Thoracic aorta (tissue), 2 donors: ENCODE data around the gene RELB. TPM values are rescaled to one million over a fixed set of nuclear protein-coding genes. Genes with fewer than 3 reads are reported as not detected.
"Not testable (repeated sequence)": the region's sequence is repeated elsewhere in the genome, so short reads cannot be mapped to it uniquely, and the experiment has no call there.

Experiments
- ATAC-seq: fragments of 150-250 bp; one replicate; pipeline ENCODE4 v1.8.0; 2017; ENCODE audit warnings: low read depth; ENCODE audit not compliant: insufficient number of reproducible peaks, low FRiP score
- DNase-seq: peaks from one replicate; pipeline ENCODE4 v3.0.0-alpha.2; 2020; ENCODE audit warnings: low spot score
- H3K27ac ChIP-seq, 2 donors: fragments of 200-600 bp; sonication (generic); 1 replicate in 1 of 2; 2 replicates in 1 of 2; pipeline ENCODE4 v1.5.1; 2016; ENCODE audit warnings: mild to moderate bottlenecking in 2 of 2, moderate library complexity in 2 of 2
- H3K27me3 ChIP-seq: fragments of 200-600 bp; sonication (generic); replicated peaks from 2 replicates; pipeline ENCODE4 v1.6.0; 2016; ENCODE audit warnings: mild to moderate bottlenecking; ENCODE audit not compliant: insufficient read depth
- H3K36me3 ChIP-seq: fragments of 200-600 bp; sonication (generic); one replicate; pipeline ENCODE4 v1.5.1; 2016
- H3K4me1 ChIP-seq, 2 donors: fragments of 200-600 bp; sonication (generic); 1 replicate in 1 of 2; 2 replicates in 1 of 2; pipeline versions ENCODE4 v1.5.1 to v1.6.0; 2016; ENCODE audit warnings: low read depth in 2 of 2, mild to moderate bottlenecking in 1 of 2; ENCODE audit not compliant: control insufficient read depth in 1 of 2
- H3K4me3 ChIP-seq: fragments of 200-600 bp; sonication (generic); 2 replicates; pipeline ENCODE4 v1.5.1; 2016; ENCODE audit warnings: mild to moderate bottlenecking
- H3K9me3 ChIP-seq: fragments of 200-600 bp; sonication (generic); 2 replicates; pipeline ENCODE4 v1.5.1; 2016
- total RNA-seq, 2 donors: library from RNA; depleted of rRNA; stranded (reverse); fragments of >200 nt; gene quantifications; one replicate each; pipeline versions ENCODE4 v1.1.0 to v1.2.3, GENCODE V29; 2016
- TF ChIP-seq, protein P1 (sequence below): fragments of 200-600 bp; sonication (generic); IDR thresholded peaks from one replicate; pipeline ENCODE4 v1.5.1; 2019; ENCODE audit warnings: antibody characterized with exemption

The RELB gene
- total RNA-seq, 2 donors from 2014 or later: 20.6 to 38.6 TPM

DNA sequence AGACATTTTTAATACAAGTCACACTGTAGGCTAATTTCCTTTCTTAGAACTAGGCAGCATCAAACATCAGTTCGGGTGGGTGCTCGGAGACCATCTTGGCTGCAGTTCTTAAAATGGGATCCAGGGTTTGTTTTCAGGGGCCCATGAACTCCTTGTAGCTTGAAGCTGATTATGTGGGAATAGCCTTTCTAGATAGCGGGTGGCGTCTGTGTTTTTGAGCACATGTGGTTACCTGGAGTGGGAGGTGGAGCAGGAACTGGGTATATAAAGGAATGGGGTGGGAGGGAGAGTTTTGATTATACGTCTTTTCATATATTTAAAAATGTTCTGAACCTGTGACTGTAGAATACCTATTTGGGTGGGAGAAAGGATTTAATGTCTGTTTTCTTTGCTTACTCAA, 33.1 kb upstream of the RELB start:
- DNase-seq (no peak), ATAC-seq (no peak)
- Histone ChIP-seq H3K4me1 (no peaks in the 10 kb centered on the region), H3K9me3 (no peaks in the 10 kb centered on the region), H3K27ac (no peak overlapping the region), H3K36me3 (peaks cover 31% of the 10 kb centered on the region), H3K27me3 (no peaks in the 10 kb centered on the region), H3K4me3 (no peak overlapping the region)
- TF ChIP-seq, protein P1, sequence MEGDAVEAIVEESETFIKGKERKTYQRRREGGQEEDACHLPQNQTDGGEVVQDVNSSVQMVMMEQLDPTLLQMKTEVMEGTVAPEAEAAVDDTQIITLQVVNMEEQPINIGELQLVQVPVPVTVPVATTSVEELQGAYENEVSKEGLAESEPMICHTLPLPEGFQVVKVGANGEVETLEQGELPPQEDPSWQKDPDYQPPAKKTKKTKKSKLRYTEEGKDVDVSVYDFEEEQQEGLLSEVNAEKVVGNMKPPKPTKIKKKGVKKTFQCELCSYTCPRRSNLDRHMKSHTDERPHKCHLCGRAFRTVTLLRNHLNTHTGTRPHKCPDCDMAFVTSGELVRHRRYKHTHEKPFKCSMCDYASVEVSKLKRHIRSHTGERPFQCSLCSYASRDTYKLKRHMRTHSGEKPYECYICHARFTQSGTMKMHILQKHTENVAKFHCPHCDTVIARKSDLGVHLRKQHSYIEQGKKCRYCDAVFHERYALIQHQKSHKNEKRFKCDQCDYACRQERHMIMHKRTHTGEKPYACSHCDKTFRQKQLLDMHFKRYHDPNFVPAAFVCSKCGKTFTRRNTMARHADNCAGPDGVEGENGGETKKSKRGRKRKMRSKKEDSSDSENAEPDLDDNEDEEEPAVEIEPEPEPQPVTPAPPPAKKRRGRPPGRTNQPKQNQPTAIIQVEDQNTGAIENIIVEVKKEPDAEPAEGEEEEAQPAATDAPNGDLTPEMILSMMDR: no peak

DNA sequence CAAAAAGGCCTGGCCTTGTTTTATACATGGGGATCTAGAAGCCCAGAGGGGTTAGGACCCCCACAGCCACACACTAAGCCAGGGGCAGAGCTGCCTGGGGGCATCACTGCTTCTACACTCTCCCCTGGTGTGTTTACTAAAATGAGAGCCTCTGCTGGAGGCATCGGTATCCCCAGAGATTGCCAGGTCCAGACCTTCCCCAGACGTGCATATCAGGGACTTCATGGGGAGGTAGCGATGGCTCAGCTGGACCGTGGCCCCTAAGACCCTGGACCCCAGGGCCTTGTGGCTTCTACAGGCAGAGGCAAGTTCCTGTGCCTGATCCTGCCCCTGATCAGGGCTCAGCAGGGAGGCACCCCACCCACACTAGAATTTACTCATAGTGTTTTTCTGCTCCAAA, 32.6 kb upstream of the RELB start:
- H3K4me3 ChIP-seq: no peak overlapping the region
- no peaks in the 10 kb centered on the region for H3K27me3 ChIP-seq
- ATAC-seq: no peak
- no peaks in the 10 kb centered on the region for H3K4me1 ChIP-seq
- TF ChIP-seq, protein P1: no peak
- no peak overlapping the region for H3K27ac ChIP-seq
- peaks cover 32% of the 10 kb centered on the region for H3K36me3 ChIP-seq
- no peaks in the 10 kb centered on the region for H3K9me3 ChIP-seq
- no peak for DNase-seq

DNA sequence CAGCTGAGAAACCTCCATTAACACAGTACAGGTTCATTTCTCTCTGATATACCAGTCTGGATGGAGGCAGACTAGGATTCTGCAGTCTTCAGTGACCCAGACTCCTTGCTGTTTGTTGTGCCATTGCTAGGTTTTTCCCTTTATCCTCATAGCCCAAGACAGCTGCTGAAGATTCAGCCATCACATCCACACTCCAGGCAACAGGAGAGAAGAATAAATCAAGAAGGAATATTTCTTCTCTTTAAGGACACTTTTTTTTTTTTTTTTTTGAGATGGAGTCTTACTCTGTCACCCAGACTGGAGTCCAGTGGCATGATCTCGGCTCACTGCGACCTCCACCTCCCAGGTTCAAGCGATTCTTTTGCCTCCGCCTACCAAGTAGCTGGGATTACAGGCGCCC, 31.8 kb upstream of the RELB start:
- DNase-seq: no peak

DNA sequence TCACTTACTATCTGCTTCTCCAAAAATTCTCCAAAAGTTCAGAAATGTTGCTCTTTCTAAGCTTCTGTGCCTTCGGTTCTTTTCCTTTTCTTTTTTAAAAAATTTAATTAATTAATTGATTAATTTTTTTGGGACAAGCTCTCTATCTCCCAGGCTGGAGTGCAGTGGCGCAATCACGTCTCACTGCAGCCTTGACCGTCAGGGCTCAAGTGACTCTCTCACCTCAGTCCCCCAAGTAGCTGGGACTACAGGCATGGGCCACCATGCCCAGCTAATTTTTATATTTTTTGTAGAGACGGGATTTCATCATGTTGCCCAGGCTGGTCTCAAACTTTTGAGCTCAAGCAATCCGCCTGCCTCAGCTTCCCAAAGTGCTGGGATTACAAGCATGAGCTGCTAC, 29.8 kb upstream of the RELB start:
- peaks cover 44% of the 10 kb centered on the region for H3K36me3 ChIP-seq
- H3K27ac ChIP-seq, DNase-seq, ATAC-seq, H3K9me3 ChIP-seq, H3K27me3 ChIP-seq, H3K4me1 ChIP-seq, H3K4me3 ChIP-seq: not testable (repeated sequence)

More for the DNA sequence above, 31.8 kb upstream of the RELB start:
- ATAC-seq: no peak
- TF ChIP-seq, protein P1: no peak
- H3K9me3 ChIP-seq: no peaks in the 10 kb centered on the region
- H3K27ac ChIP-seq: no peak overlapping the region
- H3K27me3 ChIP-seq: no peaks in the 10 kb centered on the region
- H3K4me1 ChIP-seq: no peaks in the 10 kb centered on the region
- H3K4me3 ChIP-seq: no peak overlapping the region
- H3K36me3 ChIP-seq: peaks cover 35% of the 10 kb centered on the region

DNA sequence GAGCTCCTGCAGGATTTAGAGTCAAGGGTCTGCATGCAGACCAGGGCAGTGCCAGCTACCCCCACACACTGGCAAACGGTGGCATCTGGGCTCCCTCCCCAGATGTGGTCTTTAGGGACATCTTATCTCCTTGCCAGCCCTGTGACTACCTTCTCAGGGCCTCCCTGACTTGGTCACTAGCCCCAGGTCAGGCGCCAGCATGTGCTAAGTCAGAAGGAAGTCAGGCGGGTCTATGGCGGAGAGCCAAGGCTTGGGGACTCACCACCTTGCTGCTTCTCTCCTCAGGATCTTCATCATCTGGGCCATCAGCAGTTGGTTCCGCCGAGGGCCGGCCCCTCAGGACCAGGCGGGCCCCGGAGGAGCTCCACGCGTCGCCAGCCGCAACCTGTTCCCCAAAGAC, 28.5 kb upstream of the RELB start:
- Histone ChIP-seq H3K27ac (no peak overlapping the region), H3K36me3 (peaks cover 53% of the 10 kb centered on the region), H3K9me3 (no peaks in the 10 kb centered on the region), H3K27me3 (no peaks in the 10 kb centered on the region), H3K4me1 (no peaks in the 10 kb centered on the region), H3K4me3 (no peak overlapping the region)
- DNase-seq (no peak), ATAC-seq (no peak)
- TF ChIP-seq, protein P1: no peak

DNA sequence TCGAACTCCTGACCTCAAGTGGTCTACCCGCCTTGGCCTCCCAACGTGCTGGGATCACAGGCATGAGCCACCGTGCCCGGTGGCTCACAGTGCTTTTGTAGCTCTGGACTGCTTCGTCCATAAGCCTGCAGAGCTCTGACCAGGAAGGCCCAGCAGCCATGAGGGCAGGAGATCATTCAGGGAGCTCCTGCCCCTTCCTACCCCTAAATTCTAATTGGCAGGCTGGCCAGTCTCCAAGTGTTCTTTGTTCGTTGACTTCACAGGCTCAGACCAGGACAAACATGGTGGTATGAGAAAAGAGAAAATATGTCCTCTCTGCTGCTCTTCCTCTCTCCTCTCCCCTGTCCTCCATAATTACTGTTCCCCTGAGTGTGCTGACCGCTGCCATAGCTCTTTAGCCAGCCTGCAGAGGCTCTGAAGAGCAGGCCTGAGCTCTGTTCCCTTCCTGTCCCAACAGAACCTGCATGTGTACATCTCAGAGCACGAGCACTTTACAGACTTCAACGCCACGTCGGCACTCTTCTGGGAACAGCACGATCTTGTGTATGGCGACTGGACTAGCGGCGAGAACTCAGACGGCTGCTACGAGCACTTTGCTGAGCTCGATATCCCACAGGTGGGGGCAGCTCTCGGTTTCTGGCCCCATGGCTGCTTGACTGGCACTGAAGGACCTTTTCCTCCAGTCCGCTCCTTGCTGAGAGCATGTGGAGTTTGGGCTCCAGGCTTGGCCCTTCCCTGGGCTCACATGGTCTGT, 27.1 kb upstream of the RELB start:
- no peak for ATAC-seq
- Histone ChIP-seq H3K27ac (no peak overlapping the region), H3K9me3 (no peaks in the 10 kb centered on the region), H3K4me3 (no peak overlapping the region), H3K27me3 (no peaks in the 10 kb centered on the region), H3K36me3 (peaks cover 59% of the 10 kb centered on the region), H3K4me1 (no peaks in the 10 kb centered on the region)
- no peak for DNase-seq
- TF ChIP-seq, protein P1: no peak
